ENCODE data around the gene ZNF491.
"Not testable (repeated sequence)": the region's sequence is repeated elsewhere in the genome, so short reads cannot be mapped to it uniquely, and the experiment has no call there.

Gene ZNF491

DNA sequence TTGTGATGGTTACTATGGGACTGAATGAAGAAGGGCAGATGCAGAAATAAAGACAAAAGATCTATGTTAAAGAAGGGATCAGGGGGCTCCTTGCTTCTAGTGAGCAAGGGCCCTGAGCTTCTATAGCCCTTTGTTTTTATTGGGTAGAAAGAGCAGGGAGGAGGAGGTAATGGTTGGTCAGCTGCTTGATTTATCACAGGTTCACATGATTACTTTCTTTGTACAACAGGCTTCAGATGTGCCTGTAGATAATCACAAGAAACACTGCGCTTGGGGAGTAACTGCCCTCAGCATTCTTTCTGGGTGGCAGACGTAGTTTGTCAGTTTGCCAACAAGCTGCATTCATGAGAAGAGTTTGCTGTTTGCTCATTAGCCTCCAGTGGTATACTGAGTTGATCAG is 45.4 kb downstream of the ZNF491 start:
- Histone ChIP-seq H2AFZ (ENCODE audit: low read depth, low read length) (no peak overlapping the region), H3K79me2 (ENCODE audit: low read length) (no peaks in the 10 kb centered on the region), H3K27me3 (ENCODE audit: low read depth, low read length) (no peaks in the 10 kb centered on the region), H3K4me1 (ENCODE audit: low read length) (0 out of 2 replicates have a peak, but pooled peaks cover 10% of the 10 kb centered on the region), H3K36me3 (replicated peaks; ENCODE audit: low read depth, low read length) (no peaks in the 10 kb centered on the region), H3K4me2 (ENCODE audit: low read length) (no peak overlapping the region), H3K27ac (ENCODE audit: low read length) (no peak overlapping the region), H4K20me1 (ENCODE audit: insufficient read depth, low read length) (no peaks in the 10 kb centered on the region), H3K9me3 (ENCODE audit: insufficient read depth, low read length) (no peaks in the 10 kb centered on the region; the same call in 1 of the 2 replicates), H3K4me3 (ENCODE audit: low read length) (no peak overlapping the region), H3K9ac (ENCODE audit: low read length) (no peak overlapping the region)
- TF ChIP-seq, protein P1, sequence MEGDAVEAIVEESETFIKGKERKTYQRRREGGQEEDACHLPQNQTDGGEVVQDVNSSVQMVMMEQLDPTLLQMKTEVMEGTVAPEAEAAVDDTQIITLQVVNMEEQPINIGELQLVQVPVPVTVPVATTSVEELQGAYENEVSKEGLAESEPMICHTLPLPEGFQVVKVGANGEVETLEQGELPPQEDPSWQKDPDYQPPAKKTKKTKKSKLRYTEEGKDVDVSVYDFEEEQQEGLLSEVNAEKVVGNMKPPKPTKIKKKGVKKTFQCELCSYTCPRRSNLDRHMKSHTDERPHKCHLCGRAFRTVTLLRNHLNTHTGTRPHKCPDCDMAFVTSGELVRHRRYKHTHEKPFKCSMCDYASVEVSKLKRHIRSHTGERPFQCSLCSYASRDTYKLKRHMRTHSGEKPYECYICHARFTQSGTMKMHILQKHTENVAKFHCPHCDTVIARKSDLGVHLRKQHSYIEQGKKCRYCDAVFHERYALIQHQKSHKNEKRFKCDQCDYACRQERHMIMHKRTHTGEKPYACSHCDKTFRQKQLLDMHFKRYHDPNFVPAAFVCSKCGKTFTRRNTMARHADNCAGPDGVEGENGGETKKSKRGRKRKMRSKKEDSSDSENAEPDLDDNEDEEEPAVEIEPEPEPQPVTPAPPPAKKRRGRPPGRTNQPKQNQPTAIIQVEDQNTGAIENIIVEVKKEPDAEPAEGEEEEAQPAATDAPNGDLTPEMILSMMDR (IDR thresholded peaks at IDR 0.05; ENCODE audit: low read depth, low read length) = no peak
- no peak for TF ChIP-seq EZH2phosphoT487 (IDR thresholded peaks at IDR 0.05; ENCODE audit: low read depth)

DNA sequence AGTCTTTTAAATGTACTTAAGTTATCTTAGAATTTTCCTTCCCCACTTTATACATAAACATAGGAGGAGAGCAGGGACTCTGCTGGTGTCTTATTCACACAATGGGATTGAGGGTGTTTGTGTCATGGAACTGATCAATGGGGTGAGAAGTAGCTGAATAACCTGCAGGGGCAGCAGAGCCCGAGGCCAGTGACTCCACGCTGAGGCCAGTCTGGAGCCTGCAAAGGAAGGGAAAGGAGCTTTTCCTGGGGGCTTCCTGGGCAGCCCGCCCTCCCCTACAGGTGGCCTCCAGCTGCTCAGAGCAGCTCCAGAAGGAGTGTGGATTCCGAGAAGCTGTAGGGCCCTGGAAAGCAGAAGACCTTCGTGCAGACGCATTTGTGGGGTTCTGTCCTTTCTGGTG is 49.3 kb downstream of the ZNF491 start:
- not testable (repeated sequence) for H2AFZ ChIP-seq (ENCODE audit: low read depth, low read length); H3K4me3 ChIP-seq (ENCODE audit: low read length); H3K4me2 ChIP-seq (ENCODE audit: low read length); H4K20me1 ChIP-seq (ENCODE audit: insufficient read depth, low read length); H3K9ac ChIP-seq (ENCODE audit: low read length); H3K36me3 ChIP-seq (replicated peaks; ENCODE audit: low read depth, low read length); H3K9me3 ChIP-seq (ENCODE audit: insufficient read depth, low read length); H3K27me3 ChIP-seq (ENCODE audit: low read depth, low read length); H3K79me2 ChIP-seq (ENCODE audit: low read length); H3K27ac ChIP-seq (ENCODE audit: low read length)
- peaks cover 14% of the 10 kb centered on the region; the same call in 1 of the 2 replicates for H3K4me1 ChIP-seq (ENCODE audit: low read length)

DNA sequence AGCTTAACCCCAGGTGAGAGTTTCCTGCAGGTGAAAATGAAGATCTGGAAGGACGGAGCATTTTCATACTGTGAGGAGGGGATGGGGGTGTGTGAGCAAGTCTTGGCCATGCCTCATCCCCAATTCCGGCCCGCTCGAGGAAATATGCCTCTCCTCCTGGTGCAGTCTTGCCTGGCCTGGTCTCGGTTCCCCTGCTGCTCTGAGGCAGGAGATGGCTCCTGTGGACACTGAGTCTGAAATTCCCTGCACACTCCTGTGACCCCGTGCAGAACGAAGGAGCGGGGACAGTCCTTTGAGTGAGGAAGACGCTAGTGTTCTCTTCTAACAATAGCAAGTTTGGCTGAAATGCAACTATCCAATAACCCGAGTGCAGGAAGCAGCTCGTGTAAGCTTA is 49.9 kb downstream of the ZNF491 start:
- Histone ChIP-seq H3K4me3 (ENCODE audit: low read length) (peak overlapping the region; percentile 81), H3K9ac (ENCODE audit: low read length) (no peak overlapping the region), H4K20me1 (ENCODE audit: insufficient read depth, low read length) (no peaks in the 10 kb centered on the region), H3K27me3 (ENCODE audit: low read depth, low read length) (no peaks in the 10 kb centered on the region), H3K36me3 (replicated peaks; ENCODE audit: low read depth, low read length) (no peaks in the 10 kb centered on the region), H3K4me2 (ENCODE audit: low read length) (peak overlapping the region; percentile 72), H3K79me2 (ENCODE audit: low read length) (no peaks in the 10 kb centered on the region), H3K27ac (ENCODE audit: low read length) (no peak overlapping the region), H3K9me3 (ENCODE audit: insufficient read depth, low read length) (no peaks in the 10 kb centered on the region), H2AFZ (ENCODE audit: low read depth, low read length) (peak overlapping the region; percentile 81; the same call in 1 of the 2 replicates), H3K4me1 (ENCODE audit: low read length) (peaks cover 10% of the 10 kb centered on the region; the same call in 1 of the 2 replicates)
- TF ChIP-seq, protein P1 (IDR thresholded peaks at IDR 0.05; ENCODE audit: low read depth, low read length) = no peak
- no peak for TF ChIP-seq EZH2phosphoT487 (IDR thresholded peaks at IDR 0.05; ENCODE audit: low read depth)

DNA sequence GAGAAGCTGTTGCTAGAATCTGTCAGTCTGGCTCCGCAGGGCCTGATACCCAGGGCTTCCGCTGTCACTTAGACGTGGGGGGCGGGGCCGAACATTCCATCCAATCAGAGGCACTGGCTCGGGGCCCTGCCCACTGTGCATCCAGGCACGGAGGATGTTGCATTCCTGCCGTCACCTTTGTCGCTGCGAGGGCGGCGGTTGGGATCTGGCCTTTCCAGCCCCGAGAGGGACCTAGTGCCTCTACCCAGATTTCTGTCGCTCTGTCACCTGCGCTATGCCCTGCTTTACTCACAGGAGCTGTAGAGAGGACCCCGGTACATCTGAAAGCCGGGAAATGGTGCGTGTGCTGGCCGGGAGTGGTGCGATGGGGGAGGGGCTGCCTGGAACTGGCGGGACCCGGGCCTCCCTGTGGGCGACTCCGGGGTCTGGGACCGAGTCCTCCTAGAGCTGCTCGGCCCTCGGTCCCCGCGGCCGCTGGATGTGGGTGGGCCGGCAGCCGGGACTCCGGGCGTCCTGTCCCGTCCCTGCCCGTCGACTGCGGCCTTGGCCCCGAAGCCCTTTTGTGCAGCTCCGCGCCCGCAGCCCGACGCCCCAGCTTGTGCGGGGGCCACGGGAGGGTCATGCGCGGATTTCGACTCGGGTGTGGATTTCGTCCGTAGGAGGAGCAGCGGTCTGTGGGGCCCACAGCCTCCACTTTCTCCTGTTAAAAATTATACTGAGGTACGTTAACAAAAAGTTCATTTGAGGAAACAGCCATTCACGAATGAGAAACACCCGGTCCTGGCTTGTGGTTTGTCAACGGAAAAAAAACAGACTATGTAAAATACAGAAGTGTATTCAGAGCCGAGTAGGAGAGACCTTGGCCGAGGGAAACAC is 50.5 kb downstream of the ZNF491 start, which contains the start of gene ZNF439:
Gene ZNF439 (plus strand): TSS at position 133 of the 876 bp plus-strand sequence. CDS start 142 bp downstream, at position 275.
- H4K20me1 ChIP-seq (ENCODE audit: insufficient read depth, low read length) = no peaks in the 10 kb centered on the region
- TF ChIP-seq, protein P1 (IDR thresholded peaks at IDR 0.05; ENCODE audit: low read depth, low read length) = no peak
- no peak for TF ChIP-seq EZH2phosphoT487 (IDR thresholded peaks at IDR 0.05; ENCODE audit: low read depth)
- peaks cover 7% of the 10 kb centered on the region; the same call in 1 of the 2 replicates for H3K4me1 ChIP-seq (ENCODE audit: low read length)
- H3K27ac ChIP-seq (ENCODE audit: low read length) = no peak within 1 kb of the TSS
- H3K79me2 ChIP-seq (ENCODE audit: low read length) = no peaks in the 10 kb centered on the region
- peak within 1 kb of the TSS; percentile 81 for H3K4me3 ChIP-seq (ENCODE audit: low read length)
- H3K4me2 ChIP-seq (ENCODE audit: low read length) = peak within 1 kb of the TSS; percentile 72
- no peaks in the 10 kb centered on the region for H3K27me3 ChIP-seq (ENCODE audit: low read depth, low read length)
- peak within 1 kb of the TSS; percentile 81 for H2AFZ ChIP-seq (ENCODE audit: low read depth, low read length)
- H3K9ac ChIP-seq (ENCODE audit: low read length) = peak within 1 kb of the TSS; percentile 44
- H3K9me3 ChIP-seq (ENCODE audit: insufficient read depth, low read length) = no peaks in the 10 kb centered on the region
- no peaks in the 10 kb centered on the region for H3K36me3 ChIP-seq (replicated peaks; ENCODE audit: low read depth, low read length)

DNA sequence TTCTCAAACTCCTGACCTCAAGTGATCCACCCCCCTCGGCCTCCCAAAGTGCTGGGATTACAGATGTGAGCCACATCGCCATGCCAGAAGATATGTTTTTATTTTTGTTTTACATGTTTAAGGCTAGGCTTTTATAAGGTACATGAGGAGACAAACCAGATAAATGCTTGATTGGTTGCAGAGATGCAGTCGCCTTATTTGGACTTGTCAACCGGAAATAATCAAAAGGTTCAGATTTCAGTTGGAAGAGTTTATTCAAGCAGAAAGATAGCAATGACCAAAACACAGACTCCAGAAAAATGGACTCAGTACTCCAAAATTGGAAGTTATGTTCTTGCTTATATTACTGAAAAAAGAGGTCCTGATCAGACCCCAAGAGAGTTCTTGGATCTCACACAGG is 52.0 kb downstream of the ZNF491 start:
- H3K27me3 ChIP-seq (ENCODE audit: low read depth, low read length); H3K4me2 ChIP-seq (ENCODE audit: low read length); H3K79me2 ChIP-seq (ENCODE audit: low read length); H3K4me1 ChIP-seq (ENCODE audit: low read length); H2AFZ ChIP-seq (ENCODE audit: low read depth, low read length); H3K27ac ChIP-seq (ENCODE audit: low read length); H3K9ac ChIP-seq (ENCODE audit: low read length); H3K36me3 ChIP-seq (replicated peaks; ENCODE audit: low read depth, low read length); H4K20me1 ChIP-seq (ENCODE audit: insufficient read depth, low read length); H3K4me3 ChIP-seq (ENCODE audit: low read length); H3K9me3 ChIP-seq (ENCODE audit: insufficient read depth, low read length): not testable (repeated sequence)

Measured in OCI-LY3 (cell line).